ENCODE results near the gene SLC16A1.

SLC16A1 gene

GRCh38 chr1:112935461-112936111 lies 20.4 kb downstream of the SLC16A1 start:
- TF ChIP-seq CTCF (IDR thresholded peaks at IDR 0.05; ENCODE audit: insufficient read depth, low read length, poor library complexity, severe bottlenecking) (no peak), EZH2phosphoT487 (conservative IDR thresholded peaks at IDR 0.05; ENCODE audit: low read length) (no peak)
- Histone ChIP-seq H3K9me3 (ENCODE audit: insufficient read depth, low read length) (no peaks in the 10 kb centered on the region), H3K27me3 (ENCODE audit: low read length) (no peaks in the 10 kb centered on the region), H3K36me3 (ENCODE audit: low read length) (peaks cover 3% of the 10 kb centered on the region; the same call in 1 of the 2 replicates), H4K20me1 (ENCODE audit: low read depth, low read length) (0 out of 2 replicates have a peak, but pooled peaks cover 5% of the 10 kb centered on the region), H3K9ac (ENCODE audit: low read length) (no peak overlapping the region), H2AFZ (ENCODE audit: low read depth, low read length, severe bottlenecking) (no peak overlapping the region), H3K4me3 (ENCODE audit: insufficient read depth, low read length, poor library complexity, severe bottlenecking) (no peak overlapping the region), H3K79me2 (ENCODE audit: insufficient read depth, low read length) (peaks cover 99% of the 10 kb centered on the region), H3K4me2 (ENCODE audit: low read depth, low read length, poor library complexity, severe bottlenecking) (no peak overlapping the region), H3F3A (ENCODE audit: insufficient read depth) (peaks cover 23% of the 10 kb centered on the region; the same call in 1 of the 2 replicates), H3K9me2 (replicated peaks; ENCODE audit: insufficient read depth, low read length) (no peaks in the 10 kb centered on the region), H3K27ac (ENCODE audit: low read depth, low read length) (peak overlapping the region; percentile 51; the same call in 1 of the 2 replicates)

- peaks cover 23% of the 10 kb centered on the region; the same call in 1 of the 2 replicates for H3F3A ChIP-seq (ENCODE audit: insufficient read depth)
- H3K9ac ChIP-seq (ENCODE audit: low read length): no peak overlapping the region
- no peaks in the 10 kb centered on the region for H3K27me3 ChIP-seq (ENCODE audit: low read length)
- H3K36me3 ChIP-seq (ENCODE audit: low read length): peaks cover 3% of the 10 kb centered on the region; the same call in 1 of the 2 replicates
- H3K27ac ChIP-seq (ENCODE audit: low read depth, low read length): peak overlapping the region; percentile 23; the same call in 1 of the 2 replicates
- H3K4me3 ChIP-seq (ENCODE audit: insufficient read depth, low read length, poor library complexity, severe bottlenecking): no peak overlapping the region
- peaks cover 99% of the 10 kb centered on the region for H3K79me2 ChIP-seq (ENCODE audit: insufficient read depth, low read length)
- H4K20me1 ChIP-seq (ENCODE audit: low read depth, low read length): peaks cover 9% of the 10 kb centered on the region; the same call in 1 of the 2 replicates
- no peaks in the 10 kb centered on the region for H3K9me3 ChIP-seq (ENCODE audit: insufficient read depth, low read length)
- peak overlapping the region; percentile 8 for H3K4me2 ChIP-seq (ENCODE audit: low read depth, low read length, poor library complexity, severe bottlenecking)
- TF ChIP-seq EZH2phosphoT487 (conservative IDR thresholded peaks at IDR 0.05; ENCODE audit: low read length): no peak
- no peak for TF ChIP-seq CTCF (IDR thresholded peaks at IDR 0.05; ENCODE audit: insufficient read depth, low read length, poor library complexity, severe bottlenecking)
- no peak overlapping the region for H2AFZ ChIP-seq (ENCODE audit: low read depth, low read length, severe bottlenecking)
- H3K9me2 ChIP-seq (replicated peaks; ENCODE audit: insufficient read depth, low read length): no peaks in the 10 kb centered on the region
Measured at GRCh38 chr1:112934577-112934976, 21.4 kb downstream of the SLC16A1 start.

GRCh38 chr1:112933820-112934571 lies 22.0 kb downstream of the SLC16A1 start:
- Histone ChIP-seq H3K36me3 (ENCODE audit: low read length) (peaks cover 5% of the 10 kb centered on the region; the same call in 1 of the 2 replicates), H3K9me2 (replicated peaks; ENCODE audit: insufficient read depth, low read length) (no peaks in the 10 kb centered on the region), H3K27me3 (ENCODE audit: low read length) (no peaks in the 10 kb centered on the region), H3K79me2 (ENCODE audit: insufficient read depth, low read length) (peaks cover 99% of the 10 kb centered on the region), H2AFZ (ENCODE audit: low read depth, low read length, severe bottlenecking) (no peak overlapping the region), H3F3A (ENCODE audit: insufficient read depth) (peaks cover 23% of the 10 kb centered on the region; the same call in 1 of the 2 replicates), H3K4me3 (ENCODE audit: insufficient read depth, low read length, poor library complexity, severe bottlenecking) (no peak overlapping the region), H3K27ac (ENCODE audit: low read depth, low read length) (peak overlapping the region; percentile 23; the same call in 1 of the 2 replicates), H4K20me1 (ENCODE audit: low read depth, low read length) (peaks cover 9% of the 10 kb centered on the region; the same call in 1 of the 2 replicates), H3K4me2 (ENCODE audit: low read depth, low read length, poor library complexity, severe bottlenecking) (peak overlapping the region; percentile 8), H3K9me3 (ENCODE audit: insufficient read depth, low read length) (no peaks in the 10 kb centered on the region), H3K9ac (ENCODE audit: low read length) (no peak overlapping the region)
- TF ChIP-seq EZH2phosphoT487 (conservative IDR thresholded peaks at IDR 0.05; ENCODE audit: low read length): no peak
- no peak for TF ChIP-seq CTCF (IDR thresholded peaks at IDR 0.05; ENCODE audit: insufficient read depth, low read length, poor library complexity, severe bottlenecking)
